Measurements from ENCODE around the gene DPP7.

DPP7 gene

GRCh38 chr9:137143459-137143858 is 28.9 kb upstream of the DPP7 start:
- no peak overlapping the region for H3K4me2 ChIP-seq (ENCODE audit: low read depth, low read length, poor library complexity, severe bottlenecking)
- H2AFZ ChIP-seq (ENCODE audit: low read depth, low read length, severe bottlenecking), result no peak overlapping the region
- H3K4me3 ChIP-seq (ENCODE audit: insufficient read depth, low read length, poor library complexity, severe bottlenecking), result no peak overlapping the region
- H3K27ac ChIP-seq (ENCODE audit: low read depth, low read length), result no peak overlapping the region
- no peaks in the 10 kb centered on the region for H3K79me2 ChIP-seq (ENCODE audit: insufficient read depth, low read length)
- H3K36me3 ChIP-seq (ENCODE audit: low read length), result no peaks in the 10 kb centered on the region
- TF ChIP-seq CTCF (IDR thresholded peaks at IDR 0.05; ENCODE audit: insufficient read depth, low read length, poor library complexity, severe bottlenecking) (no peak), EZH2phosphoT487 (conservative IDR thresholded peaks at IDR 0.05; ENCODE audit: low read length) (no peak)
- H3K9me2 ChIP-seq (replicated peaks; ENCODE audit: insufficient read depth, low read length), result no peaks in the 10 kb centered on the region
- no peaks in the 10 kb centered on the region for H3F3A ChIP-seq (ENCODE audit: insufficient read depth)
- no peaks in the 10 kb centered on the region for H3K27me3 ChIP-seq (ENCODE audit: low read length)
- no peak overlapping the region for H3K9ac ChIP-seq (ENCODE audit: low read length)
- H4K20me1 ChIP-seq (ENCODE audit: low read depth, low read length), result no peaks in the 10 kb centered on the region
- H3K9me3 ChIP-seq (ENCODE audit: insufficient read depth, low read length), result no peaks in the 10 kb centered on the region

- Histone ChIP-seq H3K4me2 (ENCODE audit: low read depth, low read length, poor library complexity, severe bottlenecking) (no peak overlapping the region), H3K27me3 (ENCODE audit: low read length) (no peaks in the 10 kb centered on the region), H3K27ac (ENCODE audit: low read depth, low read length) (no peak overlapping the region), H3K9me2 (replicated peaks; ENCODE audit: insufficient read depth, low read length) (no peaks in the 10 kb centered on the region), H2AFZ (ENCODE audit: low read depth, low read length, severe bottlenecking) (no peak overlapping the region), H3F3A (ENCODE audit: insufficient read depth) (no peaks in the 10 kb centered on the region), H4K20me1 (ENCODE audit: low read depth, low read length) (no peaks in the 10 kb centered on the region), H3K9ac (ENCODE audit: low read length) (no peak overlapping the region), H3K79me2 (ENCODE audit: insufficient read depth, low read length) (no peaks in the 10 kb centered on the region), H3K9me3 (ENCODE audit: insufficient read depth, low read length) (no peaks in the 10 kb centered on the region), H3K4me3 (ENCODE audit: insufficient read depth, low read length, poor library complexity, severe bottlenecking) (no peak overlapping the region), H3K36me3 (ENCODE audit: low read length) (no peaks in the 10 kb centered on the region)
- no peak for TF ChIP-seq EZH2phosphoT487 (conservative IDR thresholded peaks at IDR 0.05; ENCODE audit: low read length)
- no peak for TF ChIP-seq CTCF (IDR thresholded peaks at IDR 0.05; ENCODE audit: insufficient read depth, low read length, poor library complexity, severe bottlenecking)
Measured at GRCh38 chr9:137141976-137142936, 27.7 kb upstream of the DPP7 start.

- Histone ChIP-seq H2AFZ (ENCODE audit: low read depth, low read length, severe bottlenecking) (no peak overlapping the region), H3K27me3 (ENCODE audit: low read length) (no peaks in the 10 kb centered on the region), H3K27ac (ENCODE audit: low read depth, low read length) (no peak overlapping the region), H3K4me3 (ENCODE audit: insufficient read depth, low read length, poor library complexity, severe bottlenecking) (no peak overlapping the region), H4K20me1 (ENCODE audit: low read depth, low read length) (no peaks in the 10 kb centered on the region), H3F3A (ENCODE audit: insufficient read depth) (no peaks in the 10 kb centered on the region), H3K36me3 (ENCODE audit: low read length) (no peaks in the 10 kb centered on the region), H3K9ac (ENCODE audit: low read length) (no peak overlapping the region), H3K79me2 (ENCODE audit: insufficient read depth, low read length) (no peaks in the 10 kb centered on the region), H3K9me3 (ENCODE audit: insufficient read depth, low read length) (no peaks in the 10 kb centered on the region), H3K9me2 (replicated peaks; ENCODE audit: insufficient read depth, low read length) (no peaks in the 10 kb centered on the region), H3K4me2 (ENCODE audit: low read depth, low read length, poor library complexity, severe bottlenecking) (no peak overlapping the region)
- TF ChIP-seq CTCF (IDR thresholded peaks at IDR 0.05; ENCODE audit: insufficient read depth, low read length, poor library complexity, severe bottlenecking), result no peak
- TF ChIP-seq EZH2phosphoT487 (conservative IDR thresholded peaks at IDR 0.05; ENCODE audit: low read length), result no peak
Measured at GRCh38 chr9:137141050-137141810, 26.7 kb upstream of the DPP7 start.

Data from SU-DHL-6 (cell line).